Neural crest cell (in vitro differentiated cells): ENCODE data around the gene SPACA6. TPM values are rescaled to one million over a fixed set of nuclear protein-coding genes. Genes with fewer than 3 reads are reported as not detected.

ENCODE experiments used
- DNase-seq: peaks from one replicate; pipeline ENCODE4 v3.0.0; 2021; ENCODE audit warnings: low read depth, mixed read lengths, low spot score
- H3K27ac Mint-ChIP-seq: one replicate; pipeline ENCODE4 v1.8.0; 2021; ENCODE audit warnings: mild to moderate bottlenecking, mixed read lengths; ENCODE audit not compliant: unreplicated experiment
- H3K27me3 Mint-ChIP-seq: 2 replicates; pipeline ENCODE4 v1.8.0; 2021; ENCODE audit warnings: low read depth, mild to moderate bottlenecking, mixed read lengths
- H3K36me3 Mint-ChIP-seq: 2 replicates; pipeline ENCODE4 v1.8.0; 2021; ENCODE audit warnings: low read depth, mild to moderate bottlenecking, mixed read lengths
- H3K4me1 Mint-ChIP-seq: 2 replicates; pipeline ENCODE4 v1.8.0; 2021; ENCODE audit warnings: mixed read lengths
- H3K4me3 Mint-ChIP-seq: one replicate; pipeline ENCODE4 v1.8.0; 2021; ENCODE audit warnings: mild to moderate bottlenecking, mixed read lengths
- H3K9me3 Mint-ChIP-seq: 2 replicates; pipeline ENCODE4 v1.8.0; 2021; ENCODE audit warnings: mixed read lengths
- total RNA-seq: library from RNA; stranded (reverse); gene quantifications from 2 replicates; pipeline ENCODE4 v1.2.1, GENCODE V29; 2021
- TF ChIP-seq, protein P1 (sequence below): fragments of 200-600 bp; sonication (generic); conservative IDR thresholded peaks from 2 replicates; pipeline ENCODE4 v1.5.0; 2021; ENCODE audit warnings: antibody characterized with exemption, mild to moderate bottlenecking

Gene SPACA6
- total RNA-seq, 1 donor from 2014 or later: 4.2 TPM

DNA sequence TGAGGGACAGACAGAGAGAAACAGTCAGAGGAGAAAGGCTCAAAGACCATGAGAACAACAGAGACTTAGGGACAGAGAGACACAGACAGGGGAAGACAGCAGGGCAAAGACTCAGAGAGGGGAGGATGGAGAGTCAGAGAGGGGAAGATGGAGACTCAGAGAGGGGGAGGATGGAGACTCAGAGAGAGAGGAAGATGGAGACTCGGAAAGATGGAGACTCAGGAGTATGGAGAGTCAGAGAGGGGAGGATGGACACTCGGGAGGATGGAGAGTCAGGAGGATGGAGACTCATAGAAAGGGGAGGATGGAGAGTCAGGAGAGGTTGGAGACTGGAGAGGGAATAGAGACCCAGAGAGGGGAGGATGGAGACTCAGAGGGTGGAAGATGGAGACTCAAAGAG is 689 bp downstream of the SPACA6 start:
- TF ChIP-seq, protein P1, sequence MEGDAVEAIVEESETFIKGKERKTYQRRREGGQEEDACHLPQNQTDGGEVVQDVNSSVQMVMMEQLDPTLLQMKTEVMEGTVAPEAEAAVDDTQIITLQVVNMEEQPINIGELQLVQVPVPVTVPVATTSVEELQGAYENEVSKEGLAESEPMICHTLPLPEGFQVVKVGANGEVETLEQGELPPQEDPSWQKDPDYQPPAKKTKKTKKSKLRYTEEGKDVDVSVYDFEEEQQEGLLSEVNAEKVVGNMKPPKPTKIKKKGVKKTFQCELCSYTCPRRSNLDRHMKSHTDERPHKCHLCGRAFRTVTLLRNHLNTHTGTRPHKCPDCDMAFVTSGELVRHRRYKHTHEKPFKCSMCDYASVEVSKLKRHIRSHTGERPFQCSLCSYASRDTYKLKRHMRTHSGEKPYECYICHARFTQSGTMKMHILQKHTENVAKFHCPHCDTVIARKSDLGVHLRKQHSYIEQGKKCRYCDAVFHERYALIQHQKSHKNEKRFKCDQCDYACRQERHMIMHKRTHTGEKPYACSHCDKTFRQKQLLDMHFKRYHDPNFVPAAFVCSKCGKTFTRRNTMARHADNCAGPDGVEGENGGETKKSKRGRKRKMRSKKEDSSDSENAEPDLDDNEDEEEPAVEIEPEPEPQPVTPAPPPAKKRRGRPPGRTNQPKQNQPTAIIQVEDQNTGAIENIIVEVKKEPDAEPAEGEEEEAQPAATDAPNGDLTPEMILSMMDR: no peak
- peak overlapping the region; percentile 22 for H3K4me3 Mint-ChIP-seq
- H3K9me3 Mint-ChIP-seq: no peaks in the 10 kb centered on the region
- H3K36me3 Mint-ChIP-seq: no peaks in the 10 kb centered on the region
- H3K4me1 Mint-ChIP-seq: peaks cover 17% of the 10 kb centered on the region
- no peak for DNase-seq
- no peak overlapping the region for H3K27ac Mint-ChIP-seq
- peaks cover 12% of the 10 kb centered on the region for H3K27me3 Mint-ChIP-seq

DNA sequence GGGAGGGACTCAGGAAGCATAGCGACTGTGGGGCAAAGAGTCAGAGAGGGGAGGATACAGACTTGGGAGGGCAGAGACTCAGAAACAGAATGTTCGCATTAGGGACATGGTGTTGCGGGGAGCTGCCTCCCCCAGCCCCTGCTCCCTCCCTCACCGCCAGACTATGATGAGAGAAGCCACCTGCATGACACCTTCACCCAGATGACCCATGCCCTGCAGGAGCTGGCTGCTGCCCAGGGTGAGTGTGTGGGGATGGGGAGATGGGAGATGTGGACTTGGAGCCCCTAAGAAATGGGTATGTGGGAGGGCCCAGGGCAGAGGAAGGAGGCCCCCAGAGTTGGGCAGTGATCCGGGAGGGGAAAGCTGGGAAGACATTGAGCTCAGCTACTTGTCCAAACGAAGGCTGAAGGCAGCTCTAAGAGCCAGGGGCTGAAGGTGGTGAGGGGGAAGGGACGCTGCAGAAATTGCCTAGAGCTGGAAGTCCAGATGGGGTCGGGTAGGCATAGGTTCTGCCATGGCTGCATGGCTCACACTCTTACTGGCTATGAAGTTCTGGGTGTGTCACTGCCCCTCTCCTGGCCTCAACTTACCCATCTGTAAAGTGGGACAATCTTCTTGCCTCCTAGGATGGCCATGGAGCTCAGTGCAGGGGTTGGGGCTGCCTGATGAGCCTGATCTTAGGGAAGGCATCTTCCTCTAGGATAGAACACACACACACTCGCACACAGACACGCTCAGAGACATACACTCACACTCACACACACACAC is 1.4 kb downstream of the SPACA6 start:
- no peaks in the 10 kb centered on the region for H3K9me3 Mint-ChIP-seq
- TF ChIP-seq, protein P1: no peak
- peaks cover 17% of the 10 kb centered on the region for H3K4me1 Mint-ChIP-seq
- peaks cover 14% of the 10 kb centered on the region for H3K27me3 Mint-ChIP-seq
- no peak for DNase-seq
- no peak overlapping the region for H3K27ac Mint-ChIP-seq
- H3K4me3 Mint-ChIP-seq: peak overlapping the region; percentile 22
- no peaks in the 10 kb centered on the region for H3K36me3 Mint-ChIP-seq

DNA sequence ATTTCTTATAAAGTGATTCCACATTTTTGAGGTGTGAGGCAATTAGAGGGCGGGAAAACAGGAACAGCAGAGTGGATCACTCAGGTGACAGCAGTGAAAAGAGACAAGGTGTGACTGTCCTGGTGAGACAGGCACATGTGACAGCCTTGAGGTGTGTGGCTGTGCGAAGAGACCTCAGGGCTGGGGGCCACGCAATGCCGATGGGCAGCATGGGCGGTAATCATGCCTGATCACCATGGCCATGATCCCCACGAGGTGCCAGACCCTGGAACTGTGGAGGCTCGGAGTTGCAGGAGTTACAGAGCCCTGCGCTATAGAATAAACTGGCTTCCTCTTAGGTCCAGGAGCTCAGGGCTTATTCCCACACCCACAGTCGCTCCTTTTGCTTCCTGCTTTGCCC is 2.0 kb downstream of the SPACA6 start:
- H3K4me1 Mint-ChIP-seq: peaks cover 12% of the 10 kb centered on the region
- no peak overlapping the region for H3K27ac Mint-ChIP-seq
- TF ChIP-seq, protein P1: no peak
- H3K27me3 Mint-ChIP-seq: peaks cover 18% of the 10 kb centered on the region
- no peaks in the 10 kb centered on the region for H3K36me3 Mint-ChIP-seq
- DNase-seq: no peak
- no peaks in the 10 kb centered on the region for H3K9me3 Mint-ChIP-seq
- no peak overlapping the region for H3K4me3 Mint-ChIP-seq

DNA sequence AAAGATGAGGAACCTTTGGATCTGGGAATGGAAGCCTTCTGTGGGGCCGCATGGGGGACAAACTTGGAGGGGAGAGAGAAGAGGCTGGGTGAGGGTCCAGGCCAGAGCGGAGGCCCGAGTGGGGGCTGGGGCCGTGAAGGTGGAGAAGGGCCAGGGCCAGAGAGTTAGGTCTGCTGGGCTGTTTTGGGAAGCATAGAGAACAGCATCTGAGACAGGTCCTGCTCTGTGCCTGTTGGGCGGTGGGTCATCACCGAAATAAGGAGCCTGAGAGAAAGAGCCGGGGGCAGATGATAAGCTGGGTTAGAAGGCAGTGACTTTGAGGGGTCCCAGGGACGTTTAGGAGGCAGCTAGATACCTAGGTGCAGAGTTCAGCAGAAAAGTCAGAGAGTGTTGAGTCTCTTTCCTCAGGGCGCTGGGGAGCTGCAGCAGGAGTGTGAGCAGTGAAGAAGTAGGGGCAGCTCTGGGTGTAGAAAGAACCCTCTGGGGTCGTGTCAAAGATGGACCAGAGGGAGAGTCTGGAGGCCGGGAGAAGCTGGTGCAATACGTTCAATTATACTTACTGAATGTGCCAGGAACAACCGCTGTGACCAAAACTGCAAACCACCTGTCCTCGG is 2.7 kb downstream of the SPACA6 start:
- no peak overlapping the region for H3K27ac Mint-ChIP-seq
- H3K27me3 Mint-ChIP-seq: peaks cover 25% of the 10 kb centered on the region
- H3K36me3 Mint-ChIP-seq: no peaks in the 10 kb centered on the region

DNA sequence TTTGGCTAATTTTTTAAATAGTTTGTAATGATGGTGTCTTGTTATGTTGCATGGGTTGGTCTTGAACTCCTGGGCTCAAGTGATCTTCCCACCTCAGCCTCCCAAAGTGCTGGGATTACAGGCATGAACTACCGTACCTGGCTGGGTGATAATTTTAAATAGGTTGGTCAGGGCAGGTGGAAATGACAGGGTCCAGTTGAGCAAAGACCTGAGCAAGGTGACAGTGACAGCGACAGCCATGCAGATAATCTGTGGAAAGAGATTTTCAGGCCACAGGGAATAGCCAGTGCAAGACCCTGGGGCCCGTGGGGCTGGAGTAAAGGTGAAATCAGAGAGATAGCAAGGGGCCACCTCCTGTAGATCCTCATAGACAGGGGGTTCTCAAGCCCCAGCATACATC is 3.5 kb downstream of the SPACA6 start:
- Mint-ChIP-seq H3K4me3 (no peak overlapping the region), H3K36me3 (peaks cover 4% of the 10 kb centered on the region), H3K27me3 (peaks cover 27% of the 10 kb centered on the region), H3K27ac (no peak overlapping the region), H3K4me1 (peaks cover 5% of the 10 kb centered on the region), H3K9me3 (no peaks in the 10 kb centered on the region)
- TF ChIP-seq, protein P1: no peak
- DNase-seq: no peak

More for the DNA sequence above, 2.7 kb downstream of the SPACA6 start:
- no peak overlapping the region for H3K4me3 Mint-ChIP-seq
- TF ChIP-seq, protein P1: no peak
- no peaks in the 10 kb centered on the region for H3K9me3 Mint-ChIP-seq
- no peak for DNase-seq
- H3K4me1 Mint-ChIP-seq: peaks cover 11% of the 10 kb centered on the region
